Measurements from ENCODE around the gene PTPRB. TPM values are rescaled to one million over a fixed set of nuclear protein-coding genes. Genes with fewer than 3 reads are reported as not detected.

The PTPRB gene
- polyA plus RNA-seq, 2 of the 4 experiments (the other 2 are of a cell fraction), result 0.34 to 0.57 TPM

GRCh38 chr12:70609203-70609602, 28.0 kb downstream of the PTPRB start:
- peak; percentile 56 to 61; a peak in 4 of 6 replicates for ATAC-seq
- TF ChIP-seq KDM5A (IDR thresholded peaks at IDR 0.05) (no peak), RAD21 (conservative IDR thresholded peaks at IDR 0.05 in 1 of 2, IDR thresholded peaks at IDR 0.05 in 1 of 2) (no peak), MAFK (IDR thresholded peaks at IDR 0.05; ENCODE audit: partially characterized antibody) (no peak), EP300 (IDR thresholded peaks at IDR 0.05) (no peak), KDM1A (IDR thresholded peaks at IDR 0.05; ENCODE audit: low read depth) (no peak), ZFP36 (IDR thresholded peaks at IDR 0.05; ENCODE audit: borderline replicate concordance, partially characterized antibody) (no peak), JUNB (IDR thresholded peaks at IDR 0.05) (no peak), SREBF2 (IDR thresholded peaks at IDR 0.05) (no peak), CBX8 (IDR thresholded peaks at IDR 0.05) (no peak), CHD2 (IDR thresholded peaks at IDR 0.05; ENCODE audit: low read length, partially characterized antibody) (no peak)
- TF ChIP-seq, protein P1, sequence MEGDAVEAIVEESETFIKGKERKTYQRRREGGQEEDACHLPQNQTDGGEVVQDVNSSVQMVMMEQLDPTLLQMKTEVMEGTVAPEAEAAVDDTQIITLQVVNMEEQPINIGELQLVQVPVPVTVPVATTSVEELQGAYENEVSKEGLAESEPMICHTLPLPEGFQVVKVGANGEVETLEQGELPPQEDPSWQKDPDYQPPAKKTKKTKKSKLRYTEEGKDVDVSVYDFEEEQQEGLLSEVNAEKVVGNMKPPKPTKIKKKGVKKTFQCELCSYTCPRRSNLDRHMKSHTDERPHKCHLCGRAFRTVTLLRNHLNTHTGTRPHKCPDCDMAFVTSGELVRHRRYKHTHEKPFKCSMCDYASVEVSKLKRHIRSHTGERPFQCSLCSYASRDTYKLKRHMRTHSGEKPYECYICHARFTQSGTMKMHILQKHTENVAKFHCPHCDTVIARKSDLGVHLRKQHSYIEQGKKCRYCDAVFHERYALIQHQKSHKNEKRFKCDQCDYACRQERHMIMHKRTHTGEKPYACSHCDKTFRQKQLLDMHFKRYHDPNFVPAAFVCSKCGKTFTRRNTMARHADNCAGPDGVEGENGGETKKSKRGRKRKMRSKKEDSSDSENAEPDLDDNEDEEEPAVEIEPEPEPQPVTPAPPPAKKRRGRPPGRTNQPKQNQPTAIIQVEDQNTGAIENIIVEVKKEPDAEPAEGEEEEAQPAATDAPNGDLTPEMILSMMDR (IDR thresholded peaks at IDR 0.05), result no peak
- ChIA-PET CTCF (interaction anchor here (0.6 kb wide), 1 partner anchor 124 kb away, joined by 3 read pairs; no protein-coding TSS in a partner anchor), POLR2A (no interaction called here)
- 86% methylated on average over 2 of the region's 2 CpGs for WGBS (ENCODE audit: missing lambda C conversion rate)
- FAIRE-seq, result no peak
- Histone ChIP-seq H3K4me1 (no peaks in the 10 kb centered on the region), H3K4me2 (peak overlapping the region; percentile 95), H3K4me3 (peak overlapping the region; percentile 58), H3K9me3 (no peaks in the 10 kb centered on the region), H3K27ac (no peak overlapping the region)
- DNase-seq (ENCODE audit: low read depth in 1 of 2, low spot score in 1 of 2), result no peak

DNA sequence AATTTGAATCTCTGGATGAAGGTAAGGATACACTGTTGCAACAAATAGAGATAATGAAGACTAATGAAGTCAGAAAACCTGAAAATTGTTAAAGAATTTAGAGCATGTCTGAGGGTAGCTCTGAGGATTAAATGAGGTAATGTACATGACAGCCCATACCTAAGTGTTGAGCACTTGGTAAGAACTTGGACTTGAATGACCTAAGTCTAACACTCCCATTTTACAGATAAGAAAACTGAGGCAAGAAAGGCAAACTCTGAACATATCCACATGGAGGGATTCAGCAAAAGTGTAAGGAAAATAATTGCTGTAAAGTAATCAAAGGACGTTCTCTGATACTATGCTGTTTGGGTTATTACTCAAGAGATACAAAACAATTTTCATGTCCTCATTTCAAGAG, 29.0 kb downstream of the PTPRB start:
- no peaks in the 10 kb centered on the region for H3K9me3 ChIP-seq
- CTCF ChIA-PET, result interaction anchor here (0.9 kb wide), 1 partner anchor 729 kb away, joined by 3 read pairs; no protein-coding TSS in a partner anchor
- POLR2A ChIA-PET, result no interaction called here
- H3K4me3 ChIP-seq, result no peak overlapping the region
- H3K4me2 ChIP-seq, result no peak overlapping the region
- no peaks in the 10 kb centered on the region for H3K4me1 ChIP-seq
- ATAC-seq (no peak), DNase-seq (ENCODE audit: low read depth in 1 of 2, low spot score in 1 of 2) (no peak), FAIRE-seq (no peak)
- 60% methylated on average over 1 of the region's 1 CpG for WGBS (ENCODE audit: missing lambda C conversion rate)
- no peak overlapping the region for H3K27ac ChIP-seq
- TF ChIP-seq, protein P2, sequence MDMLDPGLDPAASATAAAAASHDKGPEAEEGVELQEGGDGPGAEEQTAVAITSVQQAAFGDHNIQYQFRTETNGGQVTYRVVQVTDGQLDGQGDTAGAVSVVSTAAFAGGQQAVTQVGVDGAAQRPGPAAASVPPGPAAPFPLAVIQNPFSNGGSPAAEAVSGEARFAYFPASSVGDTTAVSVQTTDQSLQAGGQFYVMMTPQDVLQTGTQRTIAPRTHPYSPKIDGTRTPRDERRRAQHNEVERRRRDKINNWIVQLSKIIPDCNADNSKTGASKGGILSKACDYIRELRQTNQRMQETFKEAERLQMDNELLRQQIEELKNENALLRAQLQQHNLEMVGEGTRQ (IDR thresholded peaks at IDR 0.05), result no peak
- TF ChIP-seq, protein P1 (IDR thresholded peaks at IDR 0.05), result no peak
- no peak for TF ChIP-seq CBX8 (IDR thresholded peaks at IDR 0.05)
- TF ChIP-seq JUNB (IDR thresholded peaks at IDR 0.05), result no peak
- TF ChIP-seq HOXA7 (CRISPR knock-in tag; IDR thresholded peaks at IDR 0.05), result no peak
- TF ChIP-seq HMGXB4 (CRISPR knock-in tag; IDR thresholded peaks at IDR 0.05; ENCODE audit: borderline replicate concordance), result no peak
- no peak for TF ChIP-seq RARB (CRISPR knock-in tag; IDR thresholded peaks at IDR 0.05)
- no peak for TF ChIP-seq TFCP2L1 (CRISPR knock-in tag; IDR thresholded peaks at IDR 0.05)
- no peak for TF ChIP-seq CHD2 (IDR thresholded peaks at IDR 0.05; ENCODE audit: low read length, partially characterized antibody)
- TF ChIP-seq ZC3H11A (IDR thresholded peaks at IDR 0.05), result no peak
- no peak for TF ChIP-seq POLR2A (IDR thresholded peaks at IDR 0.05; ENCODE audit: low read length)
- TF ChIP-seq, protein P3, sequence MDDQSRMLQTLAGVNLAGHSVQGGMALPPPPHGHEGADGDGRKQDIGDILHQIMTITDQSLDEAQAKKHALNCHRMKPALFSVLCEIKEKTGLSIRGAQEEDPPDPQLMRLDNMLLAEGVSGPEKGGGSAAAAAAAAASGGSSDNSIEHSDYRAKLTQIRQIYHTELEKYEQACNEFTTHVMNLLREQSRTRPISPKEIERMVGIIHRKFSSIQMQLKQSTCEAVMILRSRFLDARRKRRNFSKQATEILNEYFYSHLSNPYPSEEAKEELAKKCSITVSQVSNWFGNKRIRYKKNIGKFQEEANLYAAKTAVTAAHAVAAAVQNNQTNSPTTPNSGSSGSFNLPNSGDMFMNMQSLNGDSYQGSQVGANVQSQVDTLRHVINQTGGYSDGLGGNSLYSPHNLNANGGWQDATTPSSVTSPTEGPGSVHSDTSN (IDR thresholded peaks at IDR 0.05), result no peak
- no peak for TF ChIP-seq BCL3 (IDR thresholded peaks at IDR 0.05)
- TF ChIP-seq JUN (IDR thresholded peaks at IDR 0.05), result no peak
- no peak for TF ChIP-seq FOSB (CRISPR knock-in tag; IDR thresholded peaks at IDR 0.05)
